ENCODE measurements around the gene HHIP.

DNA sequence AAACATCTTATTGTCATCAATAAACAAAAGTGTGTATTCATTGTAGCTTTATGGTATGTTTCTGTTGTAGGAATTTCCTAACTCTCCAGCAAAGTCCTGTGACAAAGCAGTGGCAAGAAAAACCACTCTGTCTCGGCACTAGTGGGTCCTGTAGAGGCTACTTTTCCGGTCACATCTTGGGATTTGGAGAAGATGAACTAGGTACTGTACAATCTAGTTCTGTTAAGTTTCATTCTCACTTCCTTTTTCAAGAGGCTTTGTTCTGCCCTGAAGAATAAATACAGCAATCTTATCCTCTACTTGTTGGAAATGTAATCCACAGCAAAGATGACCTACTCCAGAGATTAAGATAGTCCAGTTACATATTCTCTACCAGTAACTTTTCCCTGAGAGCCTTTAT lies 69.3 kb downstream of the HHIP start:
- TF ChIP-seq, protein P1, sequence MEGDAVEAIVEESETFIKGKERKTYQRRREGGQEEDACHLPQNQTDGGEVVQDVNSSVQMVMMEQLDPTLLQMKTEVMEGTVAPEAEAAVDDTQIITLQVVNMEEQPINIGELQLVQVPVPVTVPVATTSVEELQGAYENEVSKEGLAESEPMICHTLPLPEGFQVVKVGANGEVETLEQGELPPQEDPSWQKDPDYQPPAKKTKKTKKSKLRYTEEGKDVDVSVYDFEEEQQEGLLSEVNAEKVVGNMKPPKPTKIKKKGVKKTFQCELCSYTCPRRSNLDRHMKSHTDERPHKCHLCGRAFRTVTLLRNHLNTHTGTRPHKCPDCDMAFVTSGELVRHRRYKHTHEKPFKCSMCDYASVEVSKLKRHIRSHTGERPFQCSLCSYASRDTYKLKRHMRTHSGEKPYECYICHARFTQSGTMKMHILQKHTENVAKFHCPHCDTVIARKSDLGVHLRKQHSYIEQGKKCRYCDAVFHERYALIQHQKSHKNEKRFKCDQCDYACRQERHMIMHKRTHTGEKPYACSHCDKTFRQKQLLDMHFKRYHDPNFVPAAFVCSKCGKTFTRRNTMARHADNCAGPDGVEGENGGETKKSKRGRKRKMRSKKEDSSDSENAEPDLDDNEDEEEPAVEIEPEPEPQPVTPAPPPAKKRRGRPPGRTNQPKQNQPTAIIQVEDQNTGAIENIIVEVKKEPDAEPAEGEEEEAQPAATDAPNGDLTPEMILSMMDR (conservative IDR thresholded peaks at IDR 0.05) = no peak
- no peak for TF ChIP-seq EZH2 (IDR thresholded peaks at IDR 0.05; ENCODE audit: low read depth)
